GM19463 (cell line): ENCODE measurements around the gene KCNMA1.

Source experiments
- ATAC-seq: cut with Tn5 transposase; IDR thresholded peaks from one replicate; pipeline ENCODE4 v1.9.1; 2021; ENCODE audit warnings: mild to moderate bottlenecking, moderate library complexity; ENCODE audit not compliant: unreplicated experiment

Gene KCNMA1

DNA sequence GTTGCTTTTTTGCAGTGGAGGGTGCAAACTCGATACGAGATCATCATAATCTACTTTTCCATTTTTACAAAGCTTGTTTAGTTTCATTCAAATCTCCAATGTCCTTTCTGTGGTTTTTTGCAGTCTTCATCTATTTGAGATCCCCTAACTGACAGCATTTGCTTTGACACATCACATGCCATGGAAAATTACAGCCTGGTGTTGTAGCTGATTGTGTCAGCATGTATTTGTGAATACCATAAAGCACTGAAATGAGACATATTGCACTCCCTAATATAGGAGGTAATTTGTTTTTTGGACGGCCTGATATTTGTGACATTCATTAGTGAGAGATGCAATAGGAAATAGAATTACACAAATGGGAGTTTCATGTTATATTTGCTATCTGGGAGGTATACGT, 620.8 kb downstream of the KCNMA1 start:
- ATAC-seq = no peak

DNA sequence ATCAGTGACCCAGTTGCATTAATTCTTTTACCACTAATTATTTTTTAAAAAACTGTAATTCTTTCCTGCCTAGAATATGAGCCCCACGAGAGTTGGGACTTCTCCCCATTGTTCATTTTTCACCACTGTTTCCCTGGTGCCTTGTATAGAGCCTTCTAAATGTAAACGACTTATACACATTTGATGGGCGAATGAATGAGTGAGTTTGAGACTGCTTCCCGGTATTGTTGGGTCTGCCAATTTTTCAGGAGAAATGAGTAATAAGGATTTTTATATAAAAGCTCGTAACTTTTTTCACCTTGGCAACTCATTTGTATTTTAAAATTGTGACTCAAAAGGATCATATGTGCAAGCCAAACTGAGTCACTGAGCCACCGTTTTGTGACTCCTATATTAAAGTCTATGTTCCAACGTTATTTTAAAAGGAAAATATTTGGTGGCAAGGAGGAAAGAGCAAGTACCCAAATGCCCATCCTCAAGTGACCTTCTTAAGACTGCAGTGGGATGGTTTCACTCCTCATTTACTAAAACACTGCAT, 621.3 kb downstream of the KCNMA1 start:
- no peak for ATAC-seq

DNA sequence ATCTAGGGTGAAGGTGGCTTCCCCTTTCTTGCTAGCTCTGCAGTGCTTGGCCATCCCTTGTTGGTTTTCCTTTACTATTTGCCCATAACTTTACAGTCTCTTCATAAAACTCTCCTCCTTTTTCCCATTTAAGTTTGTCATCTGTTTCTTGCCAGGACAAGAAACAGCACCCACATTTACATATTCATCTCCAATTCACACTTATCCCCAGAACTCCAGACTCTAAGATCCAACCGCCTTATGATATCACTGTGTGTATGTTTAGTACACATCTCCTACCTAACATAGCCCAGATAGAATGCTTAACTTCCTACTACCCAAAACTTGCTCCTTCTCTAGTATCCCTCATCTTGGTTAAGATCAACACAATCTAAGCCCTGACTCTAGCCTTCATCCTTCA, 622.2 kb downstream of the KCNMA1 start:
- no peak for ATAC-seq

DNA sequence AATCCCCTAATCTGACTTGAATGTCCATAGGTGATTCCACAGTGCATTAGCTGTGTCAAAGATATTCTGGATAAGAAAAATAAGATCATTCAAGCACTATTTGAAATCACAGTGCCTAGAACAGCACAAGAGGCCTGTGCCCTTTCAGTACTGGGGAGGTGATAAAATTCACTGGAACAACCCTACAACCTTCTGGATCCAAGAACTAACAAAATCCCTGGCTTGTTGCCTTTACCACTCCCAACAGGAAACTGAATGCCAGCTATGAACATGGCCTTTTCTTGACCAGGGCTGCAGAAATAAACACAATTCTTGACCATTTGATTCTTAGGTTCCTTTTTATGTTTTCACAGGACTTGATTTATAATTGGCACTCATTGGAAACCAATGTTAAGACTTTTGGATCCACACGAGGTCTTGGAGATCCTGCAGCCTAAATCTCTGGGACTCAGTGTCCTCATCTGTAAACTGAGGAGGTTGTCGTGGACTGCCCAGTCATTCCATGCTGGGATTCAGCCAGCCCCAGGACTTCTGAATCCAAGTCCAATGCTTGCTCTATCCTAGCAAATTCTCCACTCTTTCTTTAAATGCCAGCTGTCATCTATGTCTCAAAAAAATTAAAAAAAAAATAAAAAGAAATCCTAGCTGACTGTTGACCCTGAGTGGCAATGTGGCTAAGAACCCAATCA, 624.7 kb downstream of the KCNMA1 start:
- ATAC-seq = no peak

DNA sequence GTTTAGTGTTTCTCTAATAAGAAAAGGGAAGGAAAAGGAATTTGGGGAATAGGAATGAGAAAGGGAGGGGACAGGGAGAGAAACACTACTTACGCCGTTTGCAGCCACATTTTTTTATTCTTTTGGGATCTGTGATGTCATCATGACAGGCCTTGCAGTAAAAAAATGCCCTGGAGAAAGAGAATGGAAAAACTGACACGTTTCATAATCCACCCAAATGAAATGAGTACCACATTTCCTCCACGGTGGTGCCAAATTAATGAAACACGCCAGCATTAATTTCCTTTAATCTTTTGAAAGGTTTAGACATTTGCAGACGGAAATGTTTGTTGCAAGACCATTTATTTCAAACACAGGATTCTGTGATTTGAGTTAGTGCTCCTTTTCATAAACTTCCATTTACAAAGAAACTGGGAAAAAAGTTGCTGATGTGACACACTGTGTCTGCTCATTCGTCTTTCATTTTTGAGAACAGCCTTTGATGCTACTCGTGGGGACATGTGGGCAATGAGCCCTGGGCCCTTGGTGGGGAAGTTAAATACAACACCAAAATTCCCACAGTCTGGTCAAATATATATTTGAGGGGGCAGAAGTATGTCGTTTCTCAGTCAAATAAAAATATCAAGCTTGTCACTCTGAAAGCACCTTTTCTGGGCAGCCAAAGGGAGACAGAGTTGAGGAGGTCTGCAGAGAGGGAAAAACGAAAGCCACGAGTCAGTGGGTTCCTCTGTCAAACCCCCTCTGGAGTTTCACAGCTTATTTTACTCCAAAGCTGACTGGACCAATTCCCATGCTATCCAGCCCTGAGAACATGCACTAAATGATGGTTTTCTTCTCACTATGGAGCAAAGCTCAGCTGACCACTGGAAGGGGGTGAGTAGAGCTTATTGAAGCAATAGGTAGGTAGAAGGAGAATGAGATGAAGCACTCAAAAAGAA, 625.5 kb downstream of the KCNMA1 start:
- ATAC-seq = no peak

DNA sequence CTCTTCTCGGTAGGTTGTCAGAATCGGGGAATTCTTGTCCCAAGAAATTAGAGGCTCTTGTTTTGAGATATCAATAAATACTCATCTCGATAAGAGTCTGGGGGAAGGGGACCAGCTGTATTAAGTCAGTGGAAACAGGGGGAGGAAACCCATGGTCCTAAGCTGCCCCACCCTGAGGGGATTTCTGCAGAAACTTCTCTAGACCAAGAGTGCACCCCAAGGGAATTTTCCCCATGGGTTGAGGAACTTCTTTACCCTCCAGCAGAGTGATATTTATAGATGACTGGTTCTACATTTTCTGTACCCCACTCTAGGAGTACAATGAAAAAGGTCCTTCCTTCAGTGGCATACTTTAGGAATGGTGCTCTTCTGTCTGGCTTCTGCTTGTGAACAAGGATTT, 627.2 kb downstream of the KCNMA1 start:
- ATAC-seq = no peak

DNA sequence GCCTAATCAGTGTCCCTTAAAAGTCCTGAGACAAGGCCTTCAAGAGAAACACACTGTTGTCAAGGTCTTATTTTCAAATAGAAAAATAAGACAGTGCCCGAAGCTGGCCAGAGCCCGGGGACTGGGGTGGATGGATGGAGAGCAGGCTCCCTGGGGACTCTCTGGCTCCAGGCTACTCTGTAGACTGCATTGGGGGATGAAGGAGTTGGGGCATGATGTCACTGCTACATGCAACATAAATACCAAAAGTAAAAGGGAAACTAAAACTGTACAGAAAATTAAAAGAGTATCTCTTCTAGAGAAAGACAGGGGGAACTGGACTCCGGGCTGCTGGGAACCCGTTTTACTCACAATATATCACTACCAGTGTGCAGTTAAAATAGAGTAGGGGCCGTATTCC, 629.8 kb downstream of the KCNMA1 start:
- peak; percentile 66 for ATAC-seq

DNA sequence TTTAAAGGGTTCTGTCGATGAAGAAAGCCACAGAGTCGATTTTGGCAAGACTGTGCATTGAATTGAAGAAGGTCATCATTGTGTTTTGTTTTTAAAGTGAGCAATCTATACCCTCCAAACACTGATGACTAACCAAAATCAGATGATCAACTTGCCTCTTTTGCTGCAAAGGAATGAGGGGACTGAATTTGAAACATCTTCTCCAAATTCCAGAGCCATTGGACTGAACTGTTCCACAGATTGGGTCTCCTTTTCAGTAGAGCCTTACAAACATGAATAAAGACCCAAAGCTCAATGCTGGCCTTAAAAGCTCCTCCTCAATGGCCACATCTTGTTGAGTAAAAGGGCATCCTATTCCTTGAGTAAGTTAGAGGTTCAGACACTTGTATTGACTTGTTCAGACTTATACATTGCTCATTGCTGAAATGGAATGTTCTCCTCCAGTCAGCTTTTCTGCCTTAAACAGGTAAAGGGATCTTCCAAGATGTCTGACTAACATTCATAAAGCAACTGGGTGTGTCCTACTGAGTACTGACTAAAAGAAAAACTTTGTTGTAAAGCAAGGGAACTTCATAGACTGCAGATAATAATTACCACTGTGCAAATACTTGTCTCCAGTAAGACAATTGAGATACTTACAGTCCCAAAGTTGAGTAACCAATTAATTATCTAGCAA, 630.6 kb downstream of the KCNMA1 start:
- peak; percentile 31 for ATAC-seq

DNA sequence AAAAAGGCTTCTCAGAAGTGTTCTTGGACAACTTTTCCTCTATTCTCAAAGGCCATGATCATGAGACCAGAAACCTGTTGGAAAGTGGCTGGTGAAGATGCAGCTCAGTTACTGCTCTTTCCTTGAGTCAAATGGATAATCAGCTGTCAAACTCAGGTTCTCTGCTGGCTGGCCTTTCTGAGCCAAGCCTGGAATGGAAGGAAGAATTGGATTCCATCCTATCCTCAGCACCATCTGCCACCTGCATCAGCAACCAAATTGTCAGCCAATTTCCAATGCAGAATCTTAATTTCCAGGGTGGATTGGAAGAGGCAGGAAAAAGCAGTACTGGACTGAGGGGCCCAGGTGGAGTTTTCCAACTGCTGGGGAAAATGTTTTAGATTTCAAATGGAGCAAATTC, 631.7 kb downstream of the KCNMA1 start:
- ATAC-seq = no peak

DNA sequence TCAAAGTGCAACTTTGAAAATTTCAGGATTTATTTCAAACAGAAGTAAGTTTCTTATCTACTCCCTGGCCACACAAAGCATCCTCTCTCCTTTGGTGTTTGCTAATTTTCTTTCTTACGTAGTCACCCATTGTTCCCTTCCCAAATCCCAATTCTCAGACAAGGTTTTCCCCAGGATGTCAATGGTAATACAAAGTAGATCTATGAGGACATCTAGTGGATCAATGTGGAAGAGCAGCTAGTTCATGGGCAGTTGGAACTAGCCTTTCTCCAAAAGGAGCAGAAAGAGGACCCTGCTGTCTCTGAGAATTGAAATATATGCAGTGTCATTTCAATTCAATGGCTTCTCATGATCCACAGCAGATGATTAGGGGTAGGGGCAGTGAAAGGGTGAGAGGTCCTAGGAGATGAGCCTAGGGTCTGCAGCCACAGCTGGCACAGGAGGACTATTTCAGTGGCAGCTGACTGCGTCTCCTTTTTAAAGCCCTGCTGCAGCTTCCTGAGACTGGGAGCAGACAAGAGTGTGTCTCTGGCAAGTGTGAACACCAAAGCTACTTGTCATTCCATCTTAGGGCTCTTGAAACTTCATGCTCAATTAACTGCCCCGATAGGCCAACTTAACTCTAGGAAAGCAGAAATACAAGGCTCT, 632.6 kb downstream of the KCNMA1 start:
- ATAC-seq = no peak

DNA sequence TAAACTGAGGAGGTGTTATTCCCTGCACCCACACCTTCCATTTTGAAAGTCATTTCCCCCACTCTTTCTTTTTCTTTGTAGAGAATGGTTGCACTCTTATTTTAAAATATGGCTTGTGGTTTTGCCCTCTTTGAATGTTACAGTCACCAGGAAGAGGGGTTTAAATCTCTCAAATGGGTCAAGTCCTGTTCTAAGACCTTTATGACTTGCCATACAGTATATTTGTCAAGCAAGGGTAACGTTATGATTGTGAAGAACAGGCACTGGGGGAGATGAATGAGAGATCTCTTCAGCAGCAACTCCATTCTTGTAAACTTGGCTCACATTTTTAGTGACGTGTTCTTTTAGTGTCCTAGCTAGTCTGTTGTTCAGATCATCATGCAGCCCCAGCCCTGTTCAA, 634.7 kb downstream of the KCNMA1 start:
- ATAC-seq = no peak

DNA sequence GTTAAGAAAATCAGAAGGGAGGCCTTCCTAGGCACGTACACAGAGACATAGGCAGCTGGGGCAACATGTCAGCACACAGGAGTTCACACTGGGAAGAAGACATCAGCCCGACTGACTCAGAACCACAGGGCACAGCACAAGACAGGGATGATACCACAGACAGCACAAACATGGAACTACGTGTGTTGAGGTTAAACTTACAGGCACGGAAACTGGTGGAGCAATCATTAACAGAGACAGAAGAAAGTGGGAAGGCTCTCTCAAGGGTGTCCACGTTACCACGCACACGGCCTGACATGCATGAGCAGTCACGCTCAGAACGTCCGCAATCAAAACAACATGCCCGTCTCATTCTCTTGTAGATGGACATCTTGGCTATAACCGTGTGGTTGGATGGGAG, 636.4 kb downstream of the KCNMA1 start:
- no peak for ATAC-seq

DNA sequence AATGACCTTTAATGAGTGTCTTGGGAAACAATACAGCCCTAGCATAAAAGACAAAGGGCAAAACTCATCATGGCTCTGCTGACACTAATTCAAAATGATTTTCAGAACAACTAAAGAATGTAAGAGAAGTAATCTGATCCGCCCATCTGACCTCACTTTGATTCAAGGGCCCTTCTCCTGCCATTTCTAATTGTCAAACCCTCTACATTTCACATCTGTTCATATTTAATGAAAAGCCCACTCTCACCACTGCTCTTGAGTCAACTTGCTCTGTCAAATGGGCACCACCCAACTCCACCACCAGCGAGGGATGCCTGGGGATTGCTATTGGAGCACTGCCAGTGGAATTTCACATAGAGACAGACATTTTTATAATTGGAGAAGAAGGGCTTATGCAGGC, 639.2 kb downstream of the KCNMA1 start:
- no peak for ATAC-seq

DNA sequence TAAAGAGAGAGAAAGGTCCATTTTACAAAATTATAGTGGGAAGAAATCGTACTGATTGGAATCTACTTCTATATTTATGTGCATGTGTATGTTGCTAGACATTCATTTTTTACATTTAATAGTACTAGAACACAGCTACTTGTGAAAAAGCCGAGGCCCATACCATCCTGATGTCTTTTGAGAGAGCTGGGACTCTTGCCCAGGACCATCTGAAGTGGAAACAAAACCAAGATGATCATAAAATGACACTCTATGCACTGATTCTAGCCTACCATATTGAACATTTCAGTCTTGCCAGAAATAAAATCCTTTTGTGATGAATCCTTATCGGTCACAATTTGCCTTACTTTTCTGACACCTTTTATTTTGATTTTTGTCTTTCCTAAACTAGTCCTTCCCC, 640.0 kb downstream of the KCNMA1 start:
- no peak for ATAC-seq

DNA sequence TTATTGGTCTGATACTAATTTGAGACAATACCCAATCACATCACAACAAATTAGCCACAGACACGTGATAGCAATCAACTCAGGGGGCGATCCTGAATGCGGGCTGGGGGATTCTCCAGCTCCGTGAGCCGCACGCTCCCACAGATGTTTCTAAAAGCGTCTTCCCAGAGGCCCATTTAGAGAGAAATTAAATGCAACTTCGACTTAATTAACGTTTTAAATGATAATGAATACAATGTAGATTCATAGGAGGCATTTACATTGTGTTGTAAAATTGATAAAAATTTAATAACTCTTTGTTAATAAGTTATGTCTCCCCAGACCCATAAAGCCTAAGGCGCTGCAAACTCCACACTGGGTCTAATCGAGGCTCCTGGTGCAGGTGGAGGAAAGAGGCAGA, 642.6 kb downstream of the KCNMA1 start:
- no peak for ATAC-seq

DNA sequence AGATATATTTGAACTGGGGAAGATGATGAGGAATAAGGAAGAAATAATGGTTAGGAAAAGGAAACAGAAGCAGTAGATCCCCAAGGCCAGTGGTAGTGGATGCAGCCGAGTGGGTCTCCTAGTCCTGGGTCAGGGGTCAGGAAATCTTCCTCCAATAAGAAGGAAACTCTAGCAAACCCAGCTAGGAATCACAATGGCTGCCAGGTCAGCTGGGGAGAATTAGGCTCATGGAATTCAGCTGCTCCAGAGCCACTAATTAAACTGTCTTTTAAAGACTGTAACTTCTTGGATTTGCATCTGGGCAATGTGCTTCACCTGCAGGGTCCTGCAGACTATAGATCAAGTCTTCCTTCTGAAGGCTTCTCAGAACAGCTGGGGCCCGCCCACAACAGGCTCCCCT, 644.4 kb downstream of the KCNMA1 start:
- ATAC-seq = no peak

DNA sequence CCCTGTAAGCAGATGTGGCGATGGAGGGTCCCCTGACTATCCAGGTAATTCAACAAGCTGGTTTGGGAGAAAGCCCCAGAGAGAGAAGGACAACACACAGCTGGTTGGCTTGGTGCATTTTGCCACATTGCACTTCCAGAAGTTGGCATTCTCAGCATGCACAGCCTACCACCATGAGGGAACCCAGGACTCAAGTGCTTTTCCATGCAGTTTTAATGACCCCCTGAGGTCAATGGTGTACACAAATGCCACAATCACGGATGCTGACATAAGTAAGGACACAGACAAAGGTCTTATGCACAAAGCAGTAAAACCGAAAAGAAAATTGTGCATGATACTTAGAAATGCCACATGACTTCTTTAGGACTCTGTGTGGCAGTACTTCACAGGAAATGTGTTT, 645.1 kb downstream of the KCNMA1 start:
- no peak for ATAC-seq

DNA sequence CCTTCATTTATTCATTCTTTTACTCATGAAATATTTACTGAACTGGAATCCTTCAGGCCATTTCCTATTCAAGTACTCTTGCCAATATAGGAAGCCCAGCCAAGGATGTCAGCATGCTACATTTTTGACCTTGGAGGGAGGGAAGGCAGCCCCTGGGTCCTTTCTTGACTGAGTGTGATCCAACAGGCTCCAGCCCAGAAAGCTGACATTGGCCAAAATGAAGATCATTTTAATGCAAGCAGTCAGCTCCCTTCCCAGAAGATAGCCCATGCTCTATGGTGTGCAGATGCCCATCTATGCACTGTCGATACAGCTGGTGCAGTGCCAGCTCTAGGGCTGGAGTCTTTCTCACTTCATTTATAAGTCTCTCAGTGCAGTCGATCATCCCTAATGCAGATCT, 646.0 kb downstream of the KCNMA1 start:
- no peak for ATAC-seq

DNA sequence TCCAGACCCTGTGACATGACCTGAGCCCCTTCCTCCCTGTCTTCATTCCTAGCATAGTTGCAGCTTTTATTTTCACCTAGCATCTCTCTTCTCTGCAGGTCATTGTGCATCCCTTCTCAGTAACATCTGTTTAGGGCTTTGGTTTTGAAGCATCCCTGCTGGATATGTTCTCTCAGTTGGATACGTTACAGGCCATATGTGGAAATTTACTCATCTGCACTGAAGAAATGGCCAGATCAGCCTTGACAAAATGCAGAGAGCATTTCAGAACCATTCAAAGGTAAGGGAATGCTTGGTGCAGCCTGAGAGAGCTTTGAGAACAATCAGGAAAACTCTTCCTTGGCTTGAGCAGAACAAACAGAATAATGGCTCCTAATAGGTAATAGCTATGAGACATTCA, 647.0 kb downstream of the KCNMA1 start:
- ATAC-seq = no peak

DNA sequence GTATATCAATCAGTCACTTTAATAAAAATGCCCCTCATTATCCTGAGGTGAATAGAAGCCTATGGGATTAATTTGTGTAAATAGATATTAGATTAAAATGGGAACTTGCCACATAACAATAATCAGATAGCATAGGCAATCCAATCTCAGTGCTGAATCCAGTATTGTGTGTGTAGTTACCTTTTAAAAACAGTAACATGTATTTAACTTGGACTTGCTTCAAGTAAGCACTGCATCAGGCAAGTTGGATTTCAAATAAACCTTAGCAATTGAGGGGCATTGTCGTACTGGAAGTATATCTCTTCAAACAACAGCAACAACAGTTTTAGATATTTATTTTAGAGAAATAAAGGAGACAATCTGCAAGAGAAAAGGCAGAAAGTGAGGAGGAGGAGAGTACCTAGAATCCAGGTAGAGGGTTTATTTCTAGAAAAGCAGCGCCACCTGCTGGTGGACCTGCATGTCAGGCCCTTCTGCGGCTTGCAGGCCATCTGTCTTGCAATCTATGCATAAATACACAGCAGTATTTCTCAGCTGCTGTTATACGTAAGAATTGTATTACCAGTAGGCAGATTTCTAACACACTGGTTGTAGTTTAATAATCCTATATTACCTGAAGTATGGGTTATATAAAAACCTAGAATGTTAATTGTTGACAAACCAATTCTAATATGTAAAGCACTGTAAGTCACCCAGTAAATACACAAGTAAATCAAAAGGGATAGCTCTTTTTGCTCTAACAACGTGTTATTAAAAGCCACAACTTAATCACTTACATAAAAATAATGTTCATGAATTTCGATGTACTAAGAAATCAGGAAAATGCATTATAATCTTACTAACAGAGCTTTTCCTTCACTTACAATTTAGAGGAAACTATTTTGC, 652.8 kb downstream of the KCNMA1 start:
- peak; percentile 89 for ATAC-seq
